ENCODE results near the gene BMP2K.

- no peak for TF ChIP-seq CTCF (IDR thresholded peaks at IDR 0.05)
- TF ChIP-seq POLR2AphosphoS5 (IDR thresholded peaks at IDR 0.05), result no peak
These were observed 802 bp downstream of the BMP2K start for GRCh38 chr4:78776729-78777575.
